Endothelial cell of umbilical vein (primary cell): ENCODE data around the gene STRBP. TPM values are rescaled to one million over a fixed set of nuclear protein-coding genes. Genes with fewer than 3 reads are reported as not detected.

Experiments
- BruUV-seq: library from RNA; stranded (reverse); fragments of 400-500 nt; replicated peaks from 2 replicates; lab custom pipeline; 2021; lab: Mats Ljungman, UMichigan
- CTCF ChIA-PET: fragments of 300-600, 350-600 bp; sonication (Branson Sonifier 250); formaldehyde crosslinking; loops from one replicate; lab custom pipeline; 2021; ENCODE audit warnings: antibody characterized with exemption, inconsistent platforms; lab: Charles Lee
- POLR2A ChIA-PET: fragments of 300-600, 350-600 bp; sonication (Branson Sonifier 250); formaldehyde crosslinking; loops from one replicate; lab custom pipeline; 2021; ENCODE audit warnings: antibody characterized with exemption, inconsistent platforms; lab: Charles Lee
- DNase-seq: peaks from one replicate; pipeline ENCODE4 v3.0.0-alpha.2; 2011; ENCODE audit warnings: low read depth, low spot score
- FAIRE-seq: peaks from 2 replicates; lab custom pipeline; 2011; peaks lifted over from hg19 to GRCh38; lab: Jason Lieb, UNC
- H2AFZ ChIP-seq: 2 replicates; pipeline ENCODE4 v1.6.0; 2012; ENCODE audit warnings: low read depth, low read length, control low read depth, inconsistent platforms
- H3K27ac ChIP-seq: 2 replicates; pipeline ENCODE4 v1.5.1; 2011; ENCODE audit warnings: low read depth, mild to moderate bottlenecking, control low read depth, low read length, moderate library complexity; ENCODE audit not compliant: insufficient read depth
- H3K27me3 ChIP-seq, 2 experiments: 2 replicates each; pipeline versions ENCODE4 v1.6.0 to v1.6.1; 2011; ENCODE audit warnings: low read length in 2 of 2, mixed read lengths in 1 of 2; ENCODE audit not compliant: control insufficient read depth in 2 of 2, insufficient read depth in 2 of 2
- H3K36me3 ChIP-seq, 2 experiments: 2 replicates in 1 of 2; 3 replicates in 1 of 2; pipeline ENCODE4 v1.5.1; 2011; ENCODE audit warnings: low read length in 2 of 2, mild to moderate bottlenecking in 1 of 2, moderate library complexity in 1 of 2; ENCODE audit not compliant: control insufficient read depth in 2 of 2, insufficient read depth in 2 of 2; ENCODE audit errors: extremely low read depth in 1 of 2
- H3K4me1 ChIP-seq: 3 replicates; pipeline ENCODE4 v1.5.1; 2011; ENCODE audit warnings: mild to moderate bottlenecking, low read length; ENCODE audit not compliant: control insufficient read depth, insufficient read depth; ENCODE audit errors: extremely low read depth
- H3K4me2 ChIP-seq: 2 replicates; pipeline ENCODE4 v1.6.1; 2011; ENCODE audit warnings: low read length, control low read depth, mixed read lengths; ENCODE audit not compliant: insufficient read depth
- H3K4me3 ChIP-seq, 3 experiments: fragments of 200-600 bp in 1 of 3; sonication (generic), shearing (Covaris generic) in 1 of 3; replicated peaks in 1 of 3; 2 replicates each; pipeline ENCODE4 v1.5.1; 2011 to 2016; ENCODE audit warnings: control low read depth in 3 of 3, low read length in 3 of 3, mild to moderate bottlenecking in 2 of 3, inconsistent platforms in 1 of 3, low read depth in 1 of 3, moderate library complexity in 1 of 3; ENCODE audit not compliant: insufficient read depth in 1 of 3
- H3K79me2 ChIP-seq: 2 replicates; pipeline ENCODE4 v1.6.0; 2012; ENCODE audit warnings: low read length, inconsistent platforms; ENCODE audit not compliant: control insufficient read depth, insufficient read depth
- H3K9ac ChIP-seq: replicated peaks from 2 replicates; pipeline ENCODE3; 2011; ENCODE audit warnings: low read length, control low read depth; ENCODE audit not compliant: insufficient read depth; ENCODE audit errors: extremely low read depth
- H3K9me1 ChIP-seq: replicated peaks from 3 replicates; pipeline ENCODE4 v1.6.0; 2011; ENCODE audit warnings: mild to moderate bottlenecking, low read length; ENCODE audit not compliant: control insufficient read depth, insufficient read depth; ENCODE audit errors: extremely low read depth
- H3K9me3 ChIP-seq: replicated peaks from 2 replicates; pipeline ENCODE4 v1.5.1; 2012; ENCODE audit warnings: low read length, inconsistent platforms; ENCODE audit not compliant: control insufficient read depth, insufficient read depth
- H4K20me1 ChIP-seq: replicated peaks from 2 replicates; pipeline ENCODE3; 2011; ENCODE audit warnings: mild to moderate bottlenecking, low read length; ENCODE audit not compliant: control insufficient read depth, insufficient read depth; ENCODE audit errors: extremely low read depth
- CTCF ChIP-seq, 2 donors: IDR thresholded peaks; 1 replicate in 1 of 2; 2 replicates in 1 of 2; pipeline ENCODE4 v1.5.1; 2011; ENCODE audit warnings: low read length in 2 of 2, mild to moderate bottlenecking in 2 of 2, moderate library complexity in 2 of 2, control low read depth in 1 of 2, inconsistent platforms in 1 of 2, low read depth in 1 of 2; ENCODE audit not compliant: insufficient read depth in 1 of 2; ENCODE audit errors: extremely low read depth in 1 of 2
- EZH2 ChIP-seq: IDR thresholded peaks from 2 replicates; pipeline ENCODE4 v1.6.1; 2012; ENCODE audit warnings: borderline replicate concordance, low read depth, mild to moderate bottlenecking, moderate library complexity, low read length, inconsistent platforms; ENCODE audit not compliant: severe bottlenecking
- FOS ChIP-seq: IDR thresholded peaks from 2 replicates; pipeline ENCODE4 v1.6.1; 2011; ENCODE audit warnings: mild to moderate bottlenecking, low read length, moderate library complexity, borderline replicate concordance; ENCODE audit not compliant: insufficient read depth
- GATA2 ChIP-seq: IDR thresholded peaks from 2 replicates; pipeline ENCODE4 v1.7.0; 2011; ENCODE audit warnings: low read depth, mild to moderate bottlenecking, moderate library complexity, mixed read lengths, low read length; ENCODE audit not compliant: insufficient read length, insufficient read depth
- JUN ChIP-seq: IDR thresholded peaks from 2 replicates; pipeline ENCODE4 v1.6.1; 2011; ENCODE audit warnings: borderline replicate concordance, low read depth; ENCODE audit not compliant: insufficient read length, insufficient read depth
- MYC ChIP-seq: IDR thresholded peaks from one replicate; pipeline ENCODE4 v1.6.1; 2011; ENCODE audit warnings: mild to moderate bottlenecking, low read depth, low read length
- POLR2A ChIP-seq: IDR thresholded peaks from 2 replicates; pipeline ENCODE4 v1.6.1; 2012; ENCODE audit warnings: low read depth, mild to moderate bottlenecking, control low read depth, low read length
- POLR2AphosphoS5 ChIP-seq: IDR thresholded peaks from 2 replicates; pipeline ENCODE4 v1.6.1; 2012; ENCODE audit warnings: low read depth, mild to moderate bottlenecking, control low read depth, low read length, moderate library complexity; ENCODE audit not compliant: insufficient read depth
- dilution Hi-C: fragments of 300-500 bp; cut with MboI; formaldehyde crosslinking; loops from one replicate; pipeline ENCODE4 v1.15.0; 2019; ENCODE audit warnings: low sequenced_read_pairs; ENCODE audit not compliant: extremely low pct_ligation_motif_present
- intact Hi-C: fragments of 100-400 bp; cut with micrococcal nuclease; formaldehyde crosslinking; loops from one replicate; pipeline ENCODE4 v1.10.0; 2022
- polyA plus RNA-seq, 4 experiments: library from polyadenylated mRNA; depleted of rRNA in 3 of 4; stranded (reverse) in 3 of 4; unstranded in 1 of 4; fragments of >200 nt; gene quantifications; 2 replicates each; pipeline versions ENCODE4 v1.2.1 to v1.2.3, GENCODE V29; 2011 to 2012; ENCODE audit warnings: missing spikeins in 1 of 4
- total RNA-seq: library from RNA; stranded (reverse); gene quantifications from 2 replicates; pipeline ENCODE4 v1.2.3, GENCODE V29; 2021
- TF ChIP-seq, protein P1 (sequence below): IDR thresholded peaks from 2 replicates; pipeline ENCODE4 v1.6.1; 2011; ENCODE audit not compliant: insufficient read depth, insufficient read length

Gene STRBP
- total and polyA plus RNA-seq, 2 donors (not counting 3 experiments of a cell fraction or from before 2014, with no cell fraction given) = 7.7 to 15.4 TPM

DNA sequence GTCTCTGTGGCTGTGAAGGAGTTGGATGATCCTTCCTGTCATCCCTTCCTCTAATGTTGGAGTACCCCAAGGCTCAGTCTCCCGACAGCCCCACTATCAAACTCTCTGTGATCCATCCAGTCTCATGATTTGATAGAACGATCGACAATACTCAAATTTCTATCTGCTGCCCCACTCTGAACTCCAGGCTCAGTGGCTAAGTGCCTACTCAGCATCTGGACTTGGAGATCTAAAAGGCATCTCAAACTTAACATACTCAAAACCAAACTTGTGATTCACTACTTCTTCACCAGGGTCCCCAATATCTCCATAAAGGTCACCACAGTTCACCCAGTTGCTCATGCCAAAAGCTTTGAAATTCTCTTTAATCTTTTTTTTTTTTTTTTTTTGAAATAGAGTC is 15.1 kb upstream of the STRBP start:
- TF ChIP-seq, protein P1, sequence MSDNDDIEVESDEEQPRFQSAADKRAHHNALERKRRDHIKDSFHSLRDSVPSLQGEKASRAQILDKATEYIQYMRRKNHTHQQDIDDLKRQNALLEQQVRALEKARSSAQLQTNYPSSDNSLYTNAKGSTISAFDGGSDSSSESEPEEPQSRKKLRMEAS = no peak
- no peak for TF ChIP-seq FOS
- TF ChIP-seq GATA2 = no peak
- no peak for TF ChIP-seq POLR2AphosphoS5
- no peak for TF ChIP-seq POLR2A
- no peak for TF ChIP-seq JUN
- TF ChIP-seq CTCF (IDR thresholded peaks at IDR 0.05; ENCODE audit: extremely low read depth in 1 of 2, insufficient read depth in 1 of 2, low read depth in 1 of 2, low read length in 2 of 2) = no peak
- TF ChIP-seq EZH2 = no peak
- TF ChIP-seq MYC = no peak
- intact Hi-C loops (no loop called here), dilution Hi-C loops (no loop called here)
- no peak for DNase-seq
- Histone ChIP-seq H3K9me1 (no peaks in the 10 kb centered on the region), H4K20me1 (no peaks in the 10 kb centered on the region), H3K4me1 (no peaks in the 10 kb centered on the region), H3K4me2 (no peak overlapping the region), H3K36me3 (no peaks in the 10 kb centered on the region), H3K27me3 (peaks cover under 1 to 20% of the 10 kb centered on the region in 2 experiments), H3K79me2 (no peaks in the 10 kb centered on the region), H3K4me3 (no peak overlapping the region), H3K9ac (no peak overlapping the region), H3K9me3 (no peaks in the 10 kb centered on the region), H3K27ac (no peak overlapping the region), H2AFZ (no peak overlapping the region)
- ChIA-PET POLR2A (no interaction called here), CTCF (interaction anchor here (1.7 kb wide), 1 partner anchor 13 kb away, joined by 6 read pairs; no protein-coding TSS in a partner anchor)
- FAIRE-seq = no peak
- BruUV-seq = no TSS peak
